CD4-positive, CD25-positive, alpha-beta regulatory T cell (primary cell): ENCODE results near the gene KSR1. TPM values are rescaled to one million over a fixed set of nuclear protein-coding genes. Genes with fewer than 3 reads are reported as not detected.
"Not testable (repeated sequence)": the region's sequence is repeated elsewhere in the genome, so short reads cannot be mapped to it uniquely, and the experiment has no call there.

ENCODE experiments used
- ATAC-seq, 2 donors: fragments of 150-1000 bp; cut with Tn5 transposase; one replicate each; pipeline ENCODE4 v1.10.0; 2021; ENCODE audit warnings: low read depth in 2 of 2, moderate number of reproducible peaks in 2 of 2, moderate library complexity in 1 of 2
- DNase-seq, 3 donors: peaks; one replicate each; pipeline versions ENCODE4 v3.0.0 to v3.0.0-alpha.2; 2012 to 2022; ENCODE audit warnings: mixed read lengths in 1 of 3
- H3K27ac ChIP-seq: one replicate; pipeline ENCODE4 v1.7.0; 2013; ENCODE audit warnings: mild to moderate bottlenecking, low read length; ENCODE audit not compliant: insufficient read depth, poor library complexity, severe bottlenecking
- H3K27me3 ChIP-seq: one replicate; pipeline ENCODE4 v1.7.0; 2013; ENCODE audit warnings: low read length; ENCODE audit not compliant: control insufficient read depth, insufficient read depth
- H3K36me3 ChIP-seq: one replicate; pipeline ENCODE4 v1.7.0; 2013; ENCODE audit warnings: mild to moderate bottlenecking, low read length, moderate library complexity; ENCODE audit not compliant: control insufficient read depth, insufficient read depth
- H3K4me1 ChIP-seq: 2 replicates; pipeline ENCODE4 v1.7.0; 2013; ENCODE audit warnings: mild to moderate bottlenecking, low read length; ENCODE audit not compliant: insufficient read depth, control insufficient read depth, poor library complexity, severe bottlenecking
- H3K4me3 ChIP-seq: one replicate; pipeline ENCODE4 v1.7.0; 2013; ENCODE audit warnings: low read depth, mild to moderate bottlenecking, low read length, moderate library complexity
- H3K9me3 ChIP-seq, 2 experiments: 1 replicate in 1 of 2; 2 replicates in 1 of 2; pipeline ENCODE4 v1.7.0; 2013; ENCODE audit warnings: low read length in 2 of 2, mild to moderate bottlenecking in 1 of 2, moderate library complexity in 1 of 2; ENCODE audit not compliant: control insufficient read depth in 2 of 2
- H3K27ac Mint-ChIP-seq, 3 donors: one replicate each; pipeline ENCODE4 v1.8.0; 2020 to 2022; ENCODE audit warnings: mild to moderate bottlenecking in 3 of 3, mixed read lengths in 3 of 3, moderate library complexity in 2 of 3
- H3K27me3 Mint-ChIP-seq: one replicate; pipeline ENCODE4 v1.8.0; 2022; ENCODE audit warnings: mild to moderate bottlenecking, mixed read lengths
- H3K36me3 Mint-ChIP-seq: one replicate; pipeline ENCODE4 v1.8.0; 2020; ENCODE audit warnings: mixed read lengths
- H3K4me1 Mint-ChIP-seq, 4 donors: one replicate each; pipeline ENCODE4 v1.8.0; 2020 to 2022; ENCODE audit warnings: mixed read lengths in 4 of 4, mild to moderate bottlenecking in 1 of 4
- H3K4me3 Mint-ChIP-seq, 4 donors: one replicate each; pipeline ENCODE4 v1.8.0; 2020 to 2022; ENCODE audit warnings: mild to moderate bottlenecking in 4 of 4, mixed read lengths in 4 of 4, moderate library complexity in 3 of 4
- H3K9me3 Mint-ChIP-seq, 7 donors: one replicate each; pipeline ENCODE4 v1.8.0; 2020 to 2022; ENCODE audit warnings: mixed read lengths in 7 of 7, mild to moderate bottlenecking in 3 of 7, moderate library complexity in 2 of 7
- polyA plus RNA-seq, 4 donors: library from polyadenylated mRNA; unstranded; fragments of 300-500 nt; fragmentation: Illumina TruSeq; gene quantifications; one replicate each; pipeline ENCODE4 v1.2.3, GENCODE V29; 2021
- total RNA-seq: library from RNA; stranded (reverse); gene quantifications from one replicate; pipeline ENCODE4 v1.2.3, GENCODE V29; 2022

KSR1 gene
- total and polyA plus RNA-seq, 5 donors from 2014 or later = 1.2 to 69.5 (median 1.7) TPM

DNA sequence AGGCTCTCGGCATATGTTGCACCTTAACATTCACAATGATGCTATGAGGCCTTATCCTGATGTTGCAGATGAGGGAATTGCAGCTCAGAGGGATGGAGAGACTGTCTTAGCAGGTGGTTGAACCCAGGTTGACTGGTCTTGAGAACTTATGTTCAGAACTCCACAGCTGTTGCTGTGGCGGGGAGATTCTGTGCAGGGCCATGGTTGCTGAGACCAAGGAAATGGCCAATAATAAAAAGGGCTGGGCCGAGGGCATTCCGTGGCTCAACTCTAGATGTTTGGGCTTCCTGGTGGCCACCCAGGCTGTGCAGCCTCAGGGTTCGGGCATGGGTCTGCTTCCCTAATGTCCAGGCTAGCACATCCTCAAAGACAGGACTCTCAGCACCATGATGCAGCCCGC is 5.9 kb downstream of the KSR1 start:
- ATAC-seq (no peak), DNase-seq (no peak)
- no peaks in the 10 kb centered on the region for H3K36me3 ChIP-seq
- H3K4me1 ChIP-seq = peaks cover 38% of the 10 kb centered on the region
- H3K36me3 Mint-ChIP-seq = no peaks in the 10 kb centered on the region
- H3K27me3 Mint-ChIP-seq = no peaks in the 10 kb centered on the region
- peak overlapping the region in 1 of 3 donors; percentile 62 for H3K27ac Mint-ChIP-seq
- peaks cover 8 to 77% (median 54%) of the 10 kb centered on the region in 4 donors for H3K4me1 Mint-ChIP-seq
- no peaks in the 10 kb centered on the region for H3K27me3 ChIP-seq
- no peaks in the 10 kb centered on the region for H3K9me3 ChIP-seq
- peak overlapping the region in 1 of 4 donors; percentile 83 for H3K4me3 Mint-ChIP-seq
- H3K4me3 ChIP-seq = no peak overlapping the region
- H3K27ac ChIP-seq = no peak overlapping the region
- H3K9me3 Mint-ChIP-seq = no peaks in the 10 kb centered on the region

DNA sequence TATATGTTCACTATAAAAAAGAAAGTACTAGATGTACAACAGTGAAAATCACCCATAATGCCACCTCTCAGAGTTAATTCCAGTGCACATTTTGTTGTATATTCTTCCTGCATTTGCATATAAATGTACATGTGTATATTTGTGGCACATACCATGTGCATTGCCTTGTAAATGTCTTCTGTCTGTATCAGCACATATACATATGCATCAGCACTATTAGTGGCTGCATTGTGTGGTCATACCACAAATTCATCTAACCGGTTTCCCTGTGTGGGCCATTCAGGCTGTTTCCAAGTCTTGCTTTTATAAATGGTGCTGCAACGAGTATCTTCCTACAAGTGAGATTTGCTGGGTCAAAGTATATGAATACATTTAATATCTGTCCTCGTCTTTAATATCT is 6.5 kb downstream of the KSR1 start:
- H3K9me3 Mint-ChIP-seq = no peaks in the 10 kb centered on the region
- Histone ChIP-seq H3K4me1 (peaks cover 37% of the 10 kb centered on the region), H3K27me3 (no peaks in the 10 kb centered on the region), H3K27ac (no peak overlapping the region), H3K36me3 (no peaks in the 10 kb centered on the region), H3K9me3 (no peaks in the 10 kb centered on the region), H3K4me3 (no peak overlapping the region)
- H3K27me3 Mint-ChIP-seq = no peaks in the 10 kb centered on the region
- H3K27ac Mint-ChIP-seq = no peak overlapping the region
- no peaks in the 10 kb centered on the region for H3K36me3 Mint-ChIP-seq
- H3K4me1 Mint-ChIP-seq = peaks cover 8 to 77% (median 54%) of the 10 kb centered on the region in 4 donors
- ATAC-seq (no peak), DNase-seq (no peak)
- H3K4me3 Mint-ChIP-seq = peak overlapping the region in 1 of 4 donors; percentile 83

DNA sequence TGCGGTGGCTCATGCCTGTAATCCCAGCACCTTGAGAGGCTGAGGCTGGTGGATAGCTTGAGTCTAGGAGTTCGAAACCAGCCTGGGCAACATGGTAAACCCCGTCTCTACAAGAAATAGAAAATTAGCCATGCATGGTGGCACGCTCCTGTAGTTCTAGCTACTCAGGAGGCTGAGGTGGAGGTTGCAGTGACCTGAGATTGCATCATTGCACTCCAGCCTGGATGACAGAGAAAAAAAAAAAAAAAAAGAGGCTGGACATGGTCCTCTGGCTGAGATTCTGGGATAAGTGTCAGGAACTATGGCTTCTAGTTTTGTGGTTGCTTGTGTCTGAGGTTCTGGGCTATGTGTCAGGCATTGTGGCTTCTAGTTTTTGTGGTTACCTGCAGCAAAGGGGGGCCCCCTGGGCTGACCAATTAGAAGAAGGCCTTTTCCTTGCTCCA is 7.0 kb downstream of the KSR1 start:
- Mint-ChIP-seq H3K9me3 (no peaks in the 10 kb centered on the region), H3K27me3 (no peaks in the 10 kb centered on the region), H3K27ac (no peak overlapping the region), H3K4me3 (peak overlapping the region in 1 of 4 donors; percentile 83), H3K4me1 (peaks cover 8 to 72% (median 51%) of the 10 kb centered on the region in 4 donors), H3K36me3 (no peaks in the 10 kb centered on the region)
- Histone ChIP-seq H3K27me3 (no peaks in the 10 kb centered on the region), H3K36me3 (no peaks in the 10 kb centered on the region), H3K4me3 (no peak overlapping the region), H3K27ac (no peak overlapping the region), H3K4me1 (peaks cover 31% of the 10 kb centered on the region), H3K9me3 (no peaks in the 10 kb centered on the region)
- DNase-seq (no peak), ATAC-seq (no peak)

DNA sequence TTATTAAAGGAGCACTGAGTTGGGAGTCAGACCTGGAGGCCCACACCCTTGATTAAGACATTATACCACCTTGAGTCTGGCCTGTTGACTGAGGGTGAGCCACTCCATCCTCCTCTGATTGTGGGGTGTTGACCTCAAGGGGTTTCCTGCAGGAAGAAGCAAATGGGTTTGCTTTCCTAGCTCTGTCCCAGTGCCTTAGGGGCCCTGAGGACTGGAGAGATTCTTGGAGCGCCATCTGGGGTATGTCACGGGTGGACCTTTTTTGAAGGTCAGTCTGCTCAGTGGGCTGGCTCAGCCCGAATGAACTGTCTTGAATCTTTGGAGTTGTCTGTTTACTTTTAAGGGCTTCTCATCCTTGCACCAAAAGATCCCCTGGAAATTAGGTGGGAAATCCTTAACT is 7.8 kb downstream of the KSR1 start:
- Mint-ChIP-seq H3K4me3 (peak overlapping the region in 2 of 4 donors; percentile 8 to 9), H3K27ac (peak overlapping the region in 1 of 3 donors; percentile 58), H3K4me1 (peaks cover 8 to 72% (median 50%) of the 10 kb centered on the region in 4 donors)
- not testable (repeated sequence) for H3K27me3 ChIP-seq, H3K36me3 ChIP-seq, H3K4me3 ChIP-seq, ATAC-seq, H3K9me3 ChIP-seq, DNase-seq, H3K36me3 Mint-ChIP-seq, H3K27me3 Mint-ChIP-seq, H3K27ac ChIP-seq, H3K9me3 Mint-ChIP-seq
- H3K4me1 ChIP-seq = peaks cover 29% of the 10 kb centered on the region

DNA sequence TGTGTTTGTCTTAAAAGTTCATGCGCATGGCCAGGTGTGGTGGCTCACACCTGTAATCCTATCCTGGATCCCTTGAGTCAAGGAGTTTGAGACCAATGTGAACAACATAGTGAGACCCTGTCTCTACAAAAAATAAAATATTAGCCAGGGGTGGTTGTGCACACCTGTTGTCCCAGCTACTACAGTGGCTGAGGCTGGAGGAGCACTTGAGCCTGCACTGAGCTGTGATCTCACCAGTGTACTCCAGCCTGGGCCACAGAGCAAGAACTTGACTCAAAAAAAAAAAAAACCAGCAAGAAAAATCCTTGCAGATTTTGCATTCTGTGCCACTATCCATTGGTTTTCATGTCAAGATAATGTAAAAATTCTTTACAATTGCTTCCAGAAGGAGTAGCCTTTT is 8.2 kb downstream of the KSR1 start:
- peak overlapping the region in 1 of 3 donors; percentile 58 for H3K27ac Mint-ChIP-seq
- no peaks in the 10 kb centered on the region for H3K27me3 ChIP-seq

DNA sequence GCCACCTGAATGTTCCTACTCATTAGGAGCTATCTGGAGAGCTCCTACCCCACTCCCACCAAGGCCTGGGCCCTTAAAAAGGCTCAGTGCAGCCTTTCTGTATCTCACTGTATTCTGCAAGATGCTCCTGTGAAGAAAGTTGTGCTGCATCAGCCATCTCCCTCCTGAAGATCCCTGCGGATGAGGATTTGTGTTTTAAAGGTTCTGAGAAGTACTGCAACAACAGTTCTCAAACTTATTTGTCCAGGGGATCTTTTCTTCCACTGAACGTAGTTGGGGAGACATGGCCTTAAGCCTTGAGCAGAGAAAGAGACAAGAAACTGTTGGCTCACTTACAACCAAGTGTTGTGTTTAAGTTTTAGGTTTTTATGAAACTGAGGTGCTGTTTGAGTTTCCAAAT is 9.6 kb downstream of the KSR1 start:
- not testable (repeated sequence) for H3K9me3 Mint-ChIP-seq, H3K36me3 Mint-ChIP-seq, H3K27me3 ChIP-seq, ATAC-seq, H3K9me3 ChIP-seq, H3K27me3 Mint-ChIP-seq, H3K36me3 ChIP-seq, DNase-seq
- peaks cover 33% of the 10 kb centered on the region for H3K4me1 ChIP-seq
- H3K27ac Mint-ChIP-seq = peak overlapping the region; percentile 90 to 95 (median 92)
- H3K4me3 Mint-ChIP-seq = peak overlapping the region; percentile 7 to 82 (median 70)
- H3K4me3 ChIP-seq = peak overlapping the region; percentile 35
- peaks cover 15 to 75% (median 56%) of the 10 kb centered on the region in 4 donors for H3K4me1 Mint-ChIP-seq
- H3K27ac ChIP-seq = peak overlapping the region; percentile 71

More for the DNA sequence above, 8.2 kb downstream of the KSR1 start:
- H3K4me1 ChIP-seq = peaks cover 33% of the 10 kb centered on the region
- H3K9me3 Mint-ChIP-seq = no peaks in the 10 kb centered on the region
- H3K27ac ChIP-seq = no peak overlapping the region
- H3K4me3 Mint-ChIP-seq = peak overlapping the region in 1 of 4 donors; percentile 9
- no peak overlapping the region for H3K4me3 ChIP-seq
- H3K9me3 ChIP-seq = no peaks in the 10 kb centered on the region
- peaks cover 9 to 75% (median 52%) of the 10 kb centered on the region in 4 donors for H3K4me1 Mint-ChIP-seq
- no peaks in the 10 kb centered on the region for H3K36me3 Mint-ChIP-seq
- no peaks in the 10 kb centered on the region for H3K36me3 ChIP-seq
- ATAC-seq (no peak), DNase-seq (no peak)
- H3K27me3 Mint-ChIP-seq = no peaks in the 10 kb centered on the region

DNA sequence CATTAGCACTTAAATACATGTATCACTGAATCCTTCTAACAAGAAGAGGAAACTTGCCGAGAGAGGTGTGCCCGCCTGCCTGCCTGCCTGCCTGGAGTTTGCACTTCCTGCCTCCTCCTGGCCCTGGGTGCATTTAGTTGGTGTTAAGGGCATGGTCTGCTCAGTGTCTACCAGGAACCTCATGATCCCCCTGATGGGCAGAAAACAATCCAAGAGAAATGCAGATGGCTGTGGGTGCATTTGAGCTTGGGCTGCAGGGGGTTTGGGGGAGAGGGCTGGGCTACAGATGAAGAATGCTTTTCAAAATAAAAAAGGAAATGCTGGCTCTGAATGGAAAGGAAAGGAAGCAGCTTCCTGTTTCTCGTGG is 10.1 kb downstream of the KSR1 start:
- Histone ChIP-seq H3K4me3 (peak overlapping the region; percentile 80), H3K4me1 (peaks cover 36% of the 10 kb centered on the region), H3K27me3 (no peaks in the 10 kb centered on the region), H3K9me3 (no peaks in the 10 kb centered on the region), H3K27ac (peak overlapping the region; percentile 71), H3K36me3 (no peaks in the 10 kb centered on the region)
- Mint-ChIP-seq H3K27me3 (no peaks in the 10 kb centered on the region), H3K9me3 (no peaks in the 10 kb centered on the region), H3K4me3 (peak overlapping the region; percentile 62 to 88 (median 80)), H3K36me3 (no peaks in the 10 kb centered on the region), H3K27ac (peak overlapping the region; percentile 90 to 95 (median 92)), H3K4me1 (peaks cover 19 to 80% (median 60%) of the 10 kb centered on the region in 4 donors)
- peak in 1 of 3 donors; percentile 60 for DNase-seq
- ATAC-seq = peak; percentile 34 to 52

DNA sequence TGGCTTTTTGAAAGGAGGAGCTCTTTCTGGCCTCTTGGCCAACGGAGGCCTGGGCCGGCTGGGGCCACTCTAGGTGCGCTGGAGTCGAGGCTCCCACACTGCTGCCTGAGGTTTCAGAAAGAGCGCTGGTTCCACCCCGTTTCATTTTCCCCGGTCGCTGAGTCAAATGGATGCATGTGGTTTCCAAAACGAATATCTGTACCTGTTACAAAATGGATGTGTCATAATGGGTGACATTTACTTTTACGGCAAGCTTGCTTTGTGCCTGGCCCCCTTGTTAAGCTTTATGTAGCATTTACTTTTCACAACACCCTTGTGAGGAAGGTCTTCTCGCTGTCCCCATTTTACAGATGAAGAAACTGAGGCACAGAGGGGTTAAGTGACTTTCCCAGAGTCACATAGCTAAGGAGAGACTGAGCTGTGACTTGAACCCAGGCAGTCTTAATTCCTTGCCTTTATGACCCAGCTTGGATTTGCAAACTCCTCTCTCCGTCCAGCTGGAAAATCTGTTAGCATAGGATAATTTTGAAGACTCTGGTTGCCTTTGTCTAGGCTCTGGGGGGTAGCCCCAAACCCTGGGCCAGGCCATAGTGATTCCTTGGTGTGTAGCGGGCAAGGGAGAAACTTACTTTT is 10.6 kb downstream of the KSR1 start:
- peak overlapping the region; percentile 71 for H3K27ac ChIP-seq

More for the DNA sequence above, 10.6 kb downstream of the KSR1 start:
- Histone ChIP-seq H3K36me3 (no peaks in the 10 kb centered on the region), H3K4me3 (peak overlapping the region; percentile 80), H3K4me1 (peaks cover 39% of the 10 kb centered on the region), H3K9me3 (no peaks in the 10 kb centered on the region), H3K27me3 (no peaks in the 10 kb centered on the region)
- no peaks in the 10 kb centered on the region for H3K27me3 Mint-ChIP-seq
- H3K4me1 Mint-ChIP-seq = peaks cover 20 to 80% (median 62%) of the 10 kb centered on the region in 4 donors
- peak; percentile 23 to 86 (median 39) for DNase-seq
- H3K9me3 Mint-ChIP-seq = no peaks in the 10 kb centered on the region
- no peaks in the 10 kb centered on the region for H3K36me3 Mint-ChIP-seq
- H3K27ac Mint-ChIP-seq = peak overlapping the region; percentile 90 to 95 (median 92)
- ATAC-seq = peak; percentile 71 to 82
- H3K4me3 Mint-ChIP-seq = peak overlapping the region; percentile 62 to 88 (median 80)
